Hematopoietic multipotent progenitor cell (in vitro differentiated cells): Measurements from ENCODE around the gene GNL2. TPM values are rescaled to one million over a fixed set of nuclear protein-coding genes. Genes with fewer than 3 reads are reported as not detected.
"Not testable (repeated sequence)": the region's sequence is repeated elsewhere in the genome, so short reads cannot be mapped to it uniquely, and the experiment has no call there.

ENCODE experiments used
- DNase-seq, 3 donors: peaks; one replicate each; pipeline ENCODE4 v3.0.0-alpha.2; 2011 to 2015; ENCODE audit warnings: low read depth in 2 of 3, low spot score in 2 of 3
- total RNA-seq: library from RNA; depleted of rRNA; stranded (reverse); fragments of >200 nt; gene quantifications from one replicate; pipeline ENCODE4 v1.2.3, GENCODE V29; 2012

The GNL2 gene
- total RNA-seq, 1 donor = 22.6 TPM

GRCh38 chr1:37560401-37561132 lies 35.2 kb downstream of the GNL2 start:
- DNase-seq = no peak

- DNase-seq = peak in 2 of 3 donors; percentile 5 to 18
Measured at GRCh38 chr1:37559957-37560379, 35.8 kb downstream of the GNL2 start.

- no peak for DNase-seq
Measured at GRCh38 chr1:37559080-37559479, 36.7 kb downstream of the GNL2 start.

- no peak for DNase-seq
Measured at GRCh38 chr1:37558411-37558810, 37.3 kb downstream of the GNL2 start.

DNA sequence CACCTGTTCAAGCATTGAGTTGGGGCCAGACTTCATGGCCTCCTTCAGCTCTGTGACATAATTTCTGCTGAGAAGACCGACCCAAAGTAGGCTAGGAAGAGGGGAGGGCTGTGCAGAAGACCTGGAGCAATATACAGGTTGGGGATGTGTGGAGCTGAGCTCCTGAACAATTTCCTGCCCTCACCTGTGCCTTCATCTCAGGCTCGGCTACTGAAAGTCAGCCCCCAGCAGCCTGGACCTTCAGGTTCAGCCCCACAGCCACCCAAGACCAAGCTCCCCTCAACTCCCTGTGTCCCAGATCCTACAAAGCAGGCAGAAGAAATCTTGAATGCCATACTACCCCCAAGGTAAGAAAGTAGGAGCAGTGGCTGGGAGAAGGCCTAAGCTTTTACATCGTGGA lies 38.3 kb downstream of the GNL2 start:
- DNase-seq = no peak

- DNase-seq = peak in 2 of 3 donors; percentile 51 to 56
Measured at GRCh38 chr1:37556712-37557196, 39.0 kb downstream of the GNL2 start, which contains the start of gene DNALI1. Gene DNALI1, plus strand, starts transcription at chr1:37556940. Its CDS starts 55 bp downstream, at chr1:37556995.

DNA sequence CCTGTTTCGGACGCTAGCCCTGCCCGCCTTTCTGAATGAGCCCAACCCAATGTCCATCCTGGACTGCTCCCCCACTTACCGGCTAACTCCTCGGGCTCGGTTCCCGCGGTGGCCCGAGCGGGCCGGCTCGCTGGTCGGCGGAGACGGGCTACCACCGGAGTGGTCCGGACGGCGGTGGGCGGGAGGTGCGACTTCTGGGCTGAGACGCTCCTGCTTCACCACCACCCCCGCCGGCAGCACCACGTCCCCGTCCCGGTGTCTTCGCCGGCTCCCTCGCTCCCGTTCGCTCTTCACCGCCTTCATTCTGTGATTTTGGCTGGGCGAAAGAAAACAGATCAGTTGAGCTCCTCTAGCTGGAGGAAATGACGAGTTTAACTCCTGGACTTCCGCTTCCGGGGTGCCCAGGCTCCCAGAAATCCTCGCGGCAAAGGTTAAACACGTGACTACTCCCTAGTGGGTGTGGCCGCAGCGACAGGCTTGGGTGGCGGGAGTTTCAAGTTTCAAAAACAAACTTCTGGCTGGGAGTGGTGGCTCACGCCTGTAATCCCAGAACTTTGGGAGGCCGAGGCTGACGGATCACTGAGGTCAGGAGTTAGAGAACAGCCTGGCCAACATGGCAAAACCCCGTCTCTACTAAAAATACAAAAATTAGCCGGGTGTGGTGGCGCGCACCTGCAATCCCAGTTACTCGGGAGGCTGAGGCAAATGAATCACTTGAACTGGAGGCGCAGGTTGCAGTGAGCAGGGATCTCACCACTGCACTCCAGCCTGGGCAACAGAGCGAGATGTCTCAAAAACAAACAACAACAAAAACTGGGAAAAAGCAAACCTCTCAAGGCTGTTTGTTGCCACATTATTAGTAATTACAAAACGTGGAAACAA lies 41.6 kb downstream of the GNL2 start, which contains the start of gene SNIP1:
SNIP1 (minus strand) TSS at position 367 of the 882 bp plus-strand sequence; CDS start at position 303, 64 bp downstream.
- peak; percentile 69 to 94 (median 91) for DNase-seq

DNA sequence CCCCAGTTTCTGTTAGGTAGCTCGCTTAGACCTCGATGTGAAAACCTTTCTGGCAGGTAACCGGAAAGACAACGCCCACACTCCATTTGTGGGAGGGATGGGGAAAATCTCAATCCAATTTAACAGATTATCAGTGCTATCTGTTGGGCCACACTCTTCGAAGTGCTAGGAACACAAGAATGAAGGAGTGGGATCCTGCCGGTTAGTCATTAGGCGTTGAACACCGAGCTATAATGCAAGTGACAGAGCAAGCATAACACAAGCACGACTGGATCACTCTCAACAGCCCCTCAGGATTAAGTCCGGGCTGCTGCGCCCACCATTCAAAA lies 42.2 kb downstream of the GNL2 start:
- DNase-seq = peak in 1 of 3 donors; percentile 8

- no peak for DNase-seq
Measured at GRCh38 chr1:37549341-37549740, 46.4 kb downstream of the GNL2 start.

- DNase-seq = no peak
Measured at GRCh38 chr1:37545019-37545418, 50.7 kb downstream of the GNL2 start.

GRCh38 chr1:37544530-37544929 lies 51.2 kb downstream of the GNL2 start:
- DNase-seq = no peak

GRCh38 chr1:37540036-37540785 lies 55.5 kb downstream of the GNL2 start:
- no peak for DNase-seq

- DNase-seq = not testable (repeated sequence)
Measured at GRCh38 chr1:37539154-37539553, 56.6 kb downstream of the GNL2 start.

GRCh38 chr1:37537378-37537777 lies 58.4 kb downstream of the GNL2 start:
- no peak for DNase-seq

- no peak for DNase-seq
Measured at GRCh38 chr1:37533317-37534093, 62.2 kb downstream of the GNL2 start.

- DNase-seq = not testable (repeated sequence)
Measured at GRCh38 chr1:37532418-37533156, 63.1 kb downstream of the GNL2 start.

DNA sequence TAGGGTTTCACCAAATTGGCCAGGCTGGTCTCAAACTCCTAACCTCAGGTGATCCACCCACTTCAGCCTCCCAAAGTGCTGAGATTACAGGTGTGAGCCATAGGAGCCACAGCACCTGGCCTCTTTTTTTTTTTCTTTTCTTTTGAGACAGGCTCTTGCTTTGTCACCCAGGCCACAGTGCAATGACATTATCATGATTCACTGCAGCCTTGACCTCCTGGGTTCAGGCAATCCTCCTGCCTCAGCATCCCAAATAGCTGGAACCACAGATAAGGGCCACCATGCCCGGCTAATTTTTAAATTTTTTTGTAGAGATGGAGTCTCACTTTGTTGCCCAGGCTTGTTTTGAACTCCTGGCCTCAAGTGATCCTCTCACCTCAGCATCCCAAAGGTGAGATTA lies 65.8 kb downstream of the GNL2 start:
- not testable (repeated sequence) for DNase-seq

DNA sequence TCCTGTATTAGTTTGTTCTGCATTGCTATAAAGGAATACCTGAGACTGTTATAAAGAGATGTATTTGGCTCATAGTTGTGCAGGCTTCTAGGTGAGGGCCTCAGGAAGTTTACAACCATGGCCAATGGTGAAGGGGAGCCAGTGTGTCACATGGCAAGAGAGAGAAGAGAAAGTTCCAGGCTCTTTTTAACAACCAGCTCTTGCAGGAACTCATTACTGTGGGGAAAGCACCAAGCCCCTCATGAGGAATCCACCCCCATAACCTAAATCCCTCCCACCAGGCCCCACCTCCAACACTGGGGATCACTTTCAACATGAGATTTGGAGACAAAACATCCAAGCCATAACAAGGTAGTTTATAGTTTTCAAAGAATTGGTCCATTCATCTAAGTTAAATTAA lies 76.1 kb downstream of the GNL2 start:
- DNase-seq = no peak

DNA sequence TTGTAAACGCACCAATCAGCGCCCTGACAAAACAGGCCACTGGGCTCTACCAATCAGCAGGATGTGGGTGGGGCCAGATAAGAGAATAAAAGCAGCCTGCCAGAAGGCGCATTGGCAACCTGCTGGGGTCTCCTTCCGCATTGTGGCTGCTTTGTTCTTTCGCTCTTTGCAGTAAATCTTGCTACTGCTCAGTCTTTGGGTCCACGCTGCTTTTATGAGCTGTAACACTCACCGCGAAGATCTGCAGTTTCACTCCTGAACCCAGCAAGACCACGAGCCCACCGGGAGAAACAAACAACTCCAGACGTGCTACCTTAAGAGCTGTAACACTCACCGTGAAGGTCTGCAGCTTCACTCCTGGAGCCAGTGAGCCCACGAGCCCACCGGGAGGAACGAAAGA lies 76.8 kb downstream of the GNL2 start:
- not testable (repeated sequence) for DNase-seq
